Panc1 (cell line): ENCODE results near the gene POTEC. TPM values are rescaled to one million over a fixed set of nuclear protein-coding genes. Genes with fewer than 3 reads are reported as not detected.

Experiments
- total RNA-seq: library from RNA; stranded (reverse); gene quantifications from one replicate; pipeline ENCODE4 v1.2.1, GENCODE V29; 2021; ENCODE audit not compliant: unreplicated experiment

POTEC gene
- total RNA-seq, 1 experiment from 2014 or later: not detected

Other genes starting within 250 kb of the POTEC start
- not detected for gene ANKRD30B, start 204.6 kb upstream of the POTEC start, total RNA-seq